SK-N-MC (cell line): ENCODE data around the gene DNAH8.

Experiments used
- EZH2 ChIP-seq: fragments of 200-600 bp; sonication (generic); IDR thresholded peaks from one replicate; pipeline ENCODE4 v1.6.1; 2017; ENCODE audit warnings: antibody characterized with exemption
- POLR2AphosphoS5 ChIP-seq: IDR thresholded peaks from 2 replicates; pipeline ENCODE4 v1.6.1; 2012; ENCODE audit warnings: mild to moderate bottlenecking, low read depth, low read length, borderline replicate concordance

- TF ChIP-seq EZH2 (no peak), POLR2AphosphoS5 (no peak)
Observed at GRCh38 chr6:39078695-39079094, 363.6 kb downstream of the DNAH8 start.
